Fibroblast of skin of right biceps (primary cell): Measurements from ENCODE around the gene TRPV6.

ENCODE experiments used
- DNase-seq: peaks from one replicate; pipeline ENCODE4 v3.0.0-alpha.2; 2013

TRPV6 gene

GRCh38 chr7:142867398-142868187 is 18.0 kb downstream of the TRPV6 start:
- DNase-seq = no peak

GRCh38 chr7:142867097-142867378 is 18.5 kb downstream of the TRPV6 start:
- no peak for DNase-seq

GRCh38 chr7:142866361-142867096 is 19.0 kb downstream of the TRPV6 start:
- peak; percentile 11 for DNase-seq

- no peak for DNase-seq
Observed at GRCh38 chr7:142865766-142866165, 19.8 kb downstream of the TRPV6 start.

- no peak for DNase-seq
Observed at GRCh38 chr7:142864980-142865747, 20.4 kb downstream of the TRPV6 start.

GRCh38 chr7:142863891-142864685 is 21.5 kb downstream of the TRPV6 start:
- DNase-seq = no peak

- no peak for DNase-seq
Observed at GRCh38 chr7:142862786-142863400, 22.7 kb downstream of the TRPV6 start.

- DNase-seq = no peak
Observed at GRCh38 chr7:142862351-142862750, 23.2 kb downstream of the TRPV6 start.

- no peak for DNase-seq
Observed at GRCh38 chr7:142860968-142861367, 24.6 kb downstream of the TRPV6 start.

GRCh38 chr7:142859829-142860228 is 25.7 kb downstream of the TRPV6 start:
- peak; percentile 45 for DNase-seq

GRCh38 chr7:142859411-142859810 is 26.1 kb downstream of the TRPV6 start:
- DNase-seq = no peak

- DNase-seq = no peak
Observed at GRCh38 chr7:142857625-142858024, 27.9 kb downstream of the TRPV6 start.

GRCh38 chr7:142856565-142857245 is 28.8 kb downstream of the TRPV6 start:
- no peak for DNase-seq

- DNase-seq = no peak
Observed at GRCh38 chr7:142855756-142856564, 29.6 kb downstream of the TRPV6 start.

- no peak for DNase-seq
Observed at GRCh38 chr7:142855114-142855743, 30.3 kb downstream of the TRPV6 start.

GRCh38 chr7:142854372-142855113 is 31.0 kb downstream of the TRPV6 start, which contains the start of gene EPHB6:
Gene EPHB6, plus strand, starts transcription at chr7:142855076. Its CDS starts 8,152 bp downstream, at chr7:142863228.
- DNase-seq = peak; percentile 66

- DNase-seq = peak; percentile 49
Observed at GRCh38 chr7:142853739-142854371, 31.7 kb downstream of the TRPV6 start.

- DNase-seq = no peak
Observed at GRCh38 chr7:142851919-142852318, 33.6 kb downstream of the TRPV6 start.

GRCh38 chr7:142851269-142851668 is 34.3 kb downstream of the TRPV6 start:
- no peak for DNase-seq
